BE2C (cell line): ENCODE measurements around the gene KCNJ14.

ENCODE experiments used
- DNase-seq: peaks from one replicate; pipeline ENCODE4 v3.0.0-alpha.2; 2020
- H3K27me3 ChIP-seq: fragments of 250-450 bp; sonication (Bioruptor Pico); 2 replicates; pipeline ENCODE4 v1.5.1; 2020; ENCODE audit warnings: mild to moderate bottlenecking
- H3K36me3 ChIP-seq: fragments of 250-450 bp; sonication (Bioruptor Pico); 2 replicates; pipeline ENCODE4 v1.5.1; 2020; ENCODE audit warnings: mild to moderate bottlenecking
- H3K4me1 ChIP-seq: fragments of 250-450 bp; sonication (Bioruptor Pico); 2 replicates; pipeline ENCODE4 v1.5.1; 2020
- H3K4me3 ChIP-seq: 2 replicates; pipeline ENCODE4 v1.5.1; 2011; ENCODE audit warnings: low read depth, low read length
- H3K9me3 ChIP-seq: fragments of 250-450 bp; sonication (Bioruptor Pico); 2 replicates; pipeline ENCODE4 v1.5.1; 2020
- CTCF ChIP-seq: IDR thresholded peaks from 2 replicates; pipeline ENCODE4 v1.5.1; 2012; ENCODE audit warnings: mild to moderate bottlenecking, low read depth, low read length

The KCNJ14 gene

GRCh38 chr19:48511321-48511731 is 56.0 kb downstream of the KCNJ14 start:
- TF ChIP-seq CTCF = no peak
- H3K4me3 ChIP-seq = peak overlapping the region; percentile 68
- peak; percentile 32 for DNase-seq

GRCh38 chr19:48511800-48512503 is 56.6 kb downstream of the KCNJ14 start, which contains the start of gene LMTK3:
Gene LMTK3, minus strand, starts transcription at chr19:48511835. Its CDS starts 259 bp downstream, at chr19:48511576.
- TF ChIP-seq CTCF = no peak
- Histone ChIP-seq H3K4me1 (0 out of 2 replicates have a peak, but pooled peaks cover 2% of the 10 kb centered on the region), H3K36me3 (no peaks in the 10 kb centered on the region), H3K4me3 (peak within 1 kb of the TSS; percentile 68), H3K27me3 (no peaks in the 10 kb centered on the region; the same call in 1 of the 2 replicates), H3K9me3 (no peaks in the 10 kb centered on the region)
- peak; percentile 77 for DNase-seq

More at GRCh38 chr19:48511321-48511731, 56.0 kb downstream of the KCNJ14 start:
- H3K9me3 ChIP-seq = no peaks in the 10 kb centered on the region
- no peaks in the 10 kb centered on the region for H3K36me3 ChIP-seq
- no peaks in the 10 kb centered on the region; the same call in 1 of the 2 replicates for H3K27me3 ChIP-seq
- H3K4me1 ChIP-seq = 0 out of 2 replicates have a peak, but pooled peaks cover 2% of the 10 kb centered on the region

- no peak for TF ChIP-seq CTCF
- DNase-seq = no peak
- peak overlapping the region; percentile 72; the same call in 1 of the 2 replicates for H3K4me3 ChIP-seq
- H3K27me3 ChIP-seq = no peaks in the 10 kb centered on the region; the same call in 1 of the 2 replicates
- H3K4me1 ChIP-seq = 0 out of 2 replicates have a peak, but pooled peaks cover 2% of the 10 kb centered on the region
- H3K9me3 ChIP-seq = no peaks in the 10 kb centered on the region
- H3K36me3 ChIP-seq = no peaks in the 10 kb centered on the region
These were observed 57.3 kb downstream of the KCNJ14 start for GRCh38 chr19:48512504-48513288.

DNA sequence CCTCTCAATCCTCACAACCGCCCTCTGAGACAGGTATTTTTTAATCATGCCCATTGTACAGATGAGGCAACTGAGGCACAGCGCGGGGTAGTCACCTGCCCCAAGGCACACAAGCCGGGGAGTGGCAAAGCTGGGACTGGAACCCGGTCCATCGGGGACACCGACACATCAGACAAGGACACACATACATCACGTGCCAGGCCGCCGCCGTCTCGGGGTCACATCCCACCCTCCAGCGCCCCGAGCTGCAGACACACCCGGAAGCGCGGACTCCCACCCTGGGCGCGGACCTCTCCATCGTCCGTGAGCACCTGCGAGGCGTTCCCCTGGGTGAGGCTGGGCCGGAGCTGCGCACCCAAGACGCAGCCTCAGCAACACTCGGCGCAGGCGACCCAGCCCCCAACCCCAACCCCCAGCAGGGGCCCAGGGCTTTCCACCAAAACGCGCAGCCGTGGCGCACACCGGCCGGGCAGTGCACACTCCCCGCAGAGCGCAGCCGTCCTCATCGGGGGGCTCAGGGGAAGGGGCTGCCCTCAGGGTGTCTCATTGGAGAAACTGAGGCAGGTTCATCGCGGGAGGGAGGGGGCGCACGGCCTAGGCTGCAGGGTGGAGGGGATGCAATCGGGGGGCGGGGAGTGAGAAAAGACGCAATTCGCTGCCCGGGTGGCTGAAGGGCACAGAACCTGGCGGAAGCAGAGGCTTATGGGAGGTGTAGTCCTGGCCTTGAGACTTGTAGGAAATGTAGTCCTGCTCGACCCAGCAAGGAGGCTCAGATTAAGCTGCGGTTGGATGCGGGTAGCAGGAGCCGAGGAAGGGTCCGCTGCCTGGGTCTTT is 58.1 kb downstream of the KCNJ14 start:
- Histone ChIP-seq H3K9me3 (no peaks in the 10 kb centered on the region), H3K4me3 (peak overlapping the region; percentile 72), H3K4me1 (0 out of 2 replicates have a peak, but pooled peaks cover 2% of the 10 kb centered on the region), H3K27me3 (no peaks in the 10 kb centered on the region; the same call in 1 of the 2 replicates), H3K36me3 (no peaks in the 10 kb centered on the region)
- DNase-seq = peak; percentile 81
- no peak for TF ChIP-seq CTCF

GRCh38 chr19:48514123-48514458 is 58.7 kb downstream of the KCNJ14 start:
- no peak for DNase-seq
- TF ChIP-seq CTCF = no peak
- no peaks in the 10 kb centered on the region; the same call in 1 of the 2 replicates for H3K27me3 ChIP-seq
- 0 out of 2 replicates have a peak, but pooled peaks cover 2% of the 10 kb centered on the region for H3K4me1 ChIP-seq
- H3K36me3 ChIP-seq = no peaks in the 10 kb centered on the region
- peak overlapping the region; percentile 72 for H3K4me3 ChIP-seq
- no peaks in the 10 kb centered on the region for H3K9me3 ChIP-seq
